ENCODE data around the gene CPLX3. TPM values are rescaled to one million over a fixed set of nuclear protein-coding genes. Genes with fewer than 3 reads are reported as not detected.

Gene CPLX3
- total RNA-seq, 1 donor from 2014 or later, result not detected

- DNase-seq (ENCODE audit: low spot score), result no peak
Measured at GRCh38 chr15:74827614-74828013, 1.2 kb downstream of the CPLX3 start.

GRCh38 chr15:74828835-74829234 lies 2.4 kb downstream of the CPLX3 start:
- DNase-seq (ENCODE audit: low spot score), result no peak

GRCh38 chr15:74829486-74829885 lies 3.1 kb downstream of the CPLX3 start:
- DNase-seq (ENCODE audit: low spot score), result no peak

- no peak for DNase-seq (ENCODE audit: low spot score)
Measured at GRCh38 chr15:74829991-74830390, 3.6 kb downstream of the CPLX3 start.

GRCh38 chr15:74830868-74831267 lies 4.4 kb downstream of the CPLX3 start:
- DNase-seq (ENCODE audit: low spot score), result peak; percentile 34

GRCh38 chr15:74831813-74832495 lies 5.5 kb downstream of the CPLX3 start:
- no peak for DNase-seq (ENCODE audit: low spot score)

- no peak for DNase-seq (ENCODE audit: low spot score)
Measured at GRCh38 chr15:74832826-74833225, 6.4 kb downstream of the CPLX3 start.

- no peak for DNase-seq (ENCODE audit: low spot score)
Measured at GRCh38 chr15:74833376-74834107, 7.1 kb downstream of the CPLX3 start.

- DNase-seq (ENCODE audit: low spot score), result peak; percentile 37
Measured at GRCh38 chr15:74835312-74835823, 8.9 kb downstream of the CPLX3 start.

GRCh38 chr15:74836846-74837245 lies 10.4 kb downstream of the CPLX3 start:
- no peak for DNase-seq (ENCODE audit: low spot score)

- no peak for DNase-seq (ENCODE audit: low spot score)
Measured at GRCh38 chr15:74837482-74838136, 11.2 kb downstream of the CPLX3 start.

GRCh38 chr15:74838137-74838516 lies 11.7 kb downstream of the CPLX3 start:
- no peak for DNase-seq (ENCODE audit: low spot score)

- DNase-seq (ENCODE audit: low spot score), result no peak
Measured at GRCh38 chr15:74838746-74839525, 12.5 kb downstream of the CPLX3 start.

- DNase-seq (ENCODE audit: low spot score), result no peak
Measured at GRCh38 chr15:74839526-74840395, 13.3 kb downstream of the CPLX3 start.

GRCh38 chr15:74840851-74841775 lies 14.7 kb downstream of the CPLX3 start:
- DNase-seq (ENCODE audit: low spot score), result no peak

- no peak for DNase-seq (ENCODE audit: low spot score)
Measured at GRCh38 chr15:74841891-74842373, 15.5 kb downstream of the CPLX3 start.

GRCh38 chr15:74842581-74843444 lies 16.4 kb downstream of the CPLX3 start, which contains the start of gene ULK3:
ULK3 (minus strand) TSS chr15:74843156; CDS start chr15:74843105, 51 bp downstream.
- DNase-seq (ENCODE audit: low spot score), result peak; percentile 91

- DNase-seq (ENCODE audit: low spot score), result no peak
Measured at GRCh38 chr15:74843445-74843828, 17.0 kb downstream of the CPLX3 start.

Data from mucosa of gallbladder (tissue), 1 donor.